HCEC 1CT (cell line): ENCODE measurements around the gene GNS.
"Not testable (repeated sequence)": the region's sequence is repeated elsewhere in the genome, so short reads cannot be mapped to it uniquely, and the experiment has no call there.

Experiments used
- DNase-seq: peaks from one replicate; pipeline ENCODE4 v3.0.0-alpha.2; 2017

Gene GNS

GRCh38 chr12:64694130-64695040 lies 64.8 kb downstream of the GNS start:
- no peak for DNase-seq

- no peak for DNase-seq
Measured at GRCh38 chr12:64691795-64692583, 67.2 kb downstream of the GNS start.

- no peak for DNase-seq
Measured at GRCh38 chr12:64691227-64691794, 67.9 kb downstream of the GNS start.

GRCh38 chr12:64690236-64690635 lies 69.0 kb downstream of the GNS start:
- not testable (repeated sequence) for DNase-seq

- no peak for DNase-seq
Measured at GRCh38 chr12:64688715-64689114, 70.5 kb downstream of the GNS start.

GRCh38 chr12:64688219-64688618 lies 71.0 kb downstream of the GNS start:
- no peak for DNase-seq

GRCh38 chr12:64687816-64688215 lies 71.4 kb downstream of the GNS start:
- no peak for DNase-seq

GRCh38 chr12:64685605-64686004 lies 73.6 kb downstream of the GNS start:
- DNase-seq, result no peak

- DNase-seq, result no peak
Measured at GRCh38 chr12:64685050-64685449, 74.2 kb downstream of the GNS start.

GRCh38 chr12:64683816-64684543 lies 75.2 kb downstream of the GNS start:
- DNase-seq, result no peak

GRCh38 chr12:64682572-64683277 lies 76.5 kb downstream of the GNS start:
- DNase-seq, result peak; percentile 81

- DNase-seq, result no peak
Measured at GRCh38 chr12:64681200-64682052, 77.8 kb downstream of the GNS start.

- no peak for DNase-seq
Measured at GRCh38 chr12:64680235-64680634, 79.0 kb downstream of the GNS start.

- peak; percentile 36 for DNase-seq
Measured at GRCh38 chr12:64679487-64680001, 79.7 kb downstream of the GNS start.

GRCh38 chr12:64678835-64679234 lies 80.4 kb downstream of the GNS start:
- no peak for DNase-seq

GRCh38 chr12:64678248-64678647 lies 81.0 kb downstream of the GNS start:
- no peak for DNase-seq

- no peak for DNase-seq
Measured at GRCh38 chr12:64675795-64676194, 83.4 kb downstream of the GNS start.

- no peak for DNase-seq
Measured at GRCh38 chr12:64674367-64674922, 84.8 kb downstream of the GNS start.

GRCh38 chr12:64673490-64674169 lies 85.6 kb downstream of the GNS start:
- no peak for DNase-seq

GRCh38 chr12:64672925-64673409 lies 86.2 kb downstream of the GNS start:
- peak; percentile 64 for DNase-seq
